Islet precursor cell (in vitro differentiated cells): ENCODE results near the gene ITPRID1.

Experiments used
- DNase-seq: peaks from one replicate; pipeline ENCODE4 v3.0.0-alpha.2; 2018

ITPRID1 gene

DNA sequence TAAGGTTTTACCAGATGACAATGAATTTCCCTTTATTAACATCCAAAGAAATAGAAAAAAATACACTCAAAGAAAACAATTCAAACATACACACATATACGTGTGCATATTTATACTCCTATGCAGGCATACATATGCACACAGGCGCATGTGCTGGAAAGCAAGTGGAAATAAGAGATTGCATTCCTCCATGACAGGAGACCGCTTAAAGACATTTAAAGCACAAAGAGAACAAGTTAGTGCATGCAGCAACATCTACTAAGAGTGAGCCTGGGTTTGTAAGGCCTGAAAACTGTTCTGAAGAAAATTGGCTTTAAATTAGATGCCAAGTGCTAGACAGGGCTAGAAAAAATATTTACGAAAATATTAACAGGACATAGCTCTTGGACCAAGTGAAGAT is 133.1 kb downstream of the ITPRID1 start:
- no peak for DNase-seq

DNA sequence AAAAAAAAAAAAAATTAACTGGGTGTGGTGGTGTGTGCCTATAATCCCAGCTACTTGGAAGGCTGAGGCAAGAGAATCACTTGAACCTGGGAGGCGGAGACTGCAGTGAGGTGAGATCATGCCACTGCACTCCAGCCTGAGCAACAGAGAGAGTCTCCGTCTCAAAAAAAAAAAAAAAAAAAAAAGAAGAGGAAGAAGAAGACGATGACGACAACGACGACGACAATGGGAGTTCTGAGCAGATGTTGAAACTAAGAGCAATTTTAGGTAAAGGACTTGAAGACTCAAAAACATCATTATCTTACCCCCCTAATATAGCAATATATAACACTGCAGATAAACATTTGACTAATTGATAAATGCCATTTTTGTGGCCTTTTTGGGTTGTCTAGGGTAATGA is 133.6 kb downstream of the ITPRID1 start:
- DNase-seq = no peak

DNA sequence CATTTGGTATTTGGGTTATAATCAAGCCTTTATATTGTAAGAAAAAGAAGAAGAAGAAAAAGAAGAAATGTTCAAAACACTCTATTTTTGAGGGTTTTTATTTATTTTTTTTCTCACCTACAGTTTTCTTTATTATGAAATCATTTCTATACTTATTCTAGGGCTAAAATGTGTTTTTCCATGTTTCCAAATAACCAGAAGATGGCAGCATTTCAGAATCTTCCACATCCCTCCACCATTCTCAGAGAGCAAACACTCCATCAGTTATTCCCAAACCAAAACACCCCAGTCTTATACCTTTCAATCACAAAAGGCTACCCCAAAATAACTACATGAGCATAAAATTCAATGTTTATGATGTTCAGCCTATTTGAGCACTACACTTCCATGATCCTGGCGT is 134.4 kb downstream of the ITPRID1 start:
- no peak for DNase-seq

GRCh38 chr7:31648880-31649279 is 135.0 kb downstream of the ITPRID1 start:
- no peak for DNase-seq

DNA sequence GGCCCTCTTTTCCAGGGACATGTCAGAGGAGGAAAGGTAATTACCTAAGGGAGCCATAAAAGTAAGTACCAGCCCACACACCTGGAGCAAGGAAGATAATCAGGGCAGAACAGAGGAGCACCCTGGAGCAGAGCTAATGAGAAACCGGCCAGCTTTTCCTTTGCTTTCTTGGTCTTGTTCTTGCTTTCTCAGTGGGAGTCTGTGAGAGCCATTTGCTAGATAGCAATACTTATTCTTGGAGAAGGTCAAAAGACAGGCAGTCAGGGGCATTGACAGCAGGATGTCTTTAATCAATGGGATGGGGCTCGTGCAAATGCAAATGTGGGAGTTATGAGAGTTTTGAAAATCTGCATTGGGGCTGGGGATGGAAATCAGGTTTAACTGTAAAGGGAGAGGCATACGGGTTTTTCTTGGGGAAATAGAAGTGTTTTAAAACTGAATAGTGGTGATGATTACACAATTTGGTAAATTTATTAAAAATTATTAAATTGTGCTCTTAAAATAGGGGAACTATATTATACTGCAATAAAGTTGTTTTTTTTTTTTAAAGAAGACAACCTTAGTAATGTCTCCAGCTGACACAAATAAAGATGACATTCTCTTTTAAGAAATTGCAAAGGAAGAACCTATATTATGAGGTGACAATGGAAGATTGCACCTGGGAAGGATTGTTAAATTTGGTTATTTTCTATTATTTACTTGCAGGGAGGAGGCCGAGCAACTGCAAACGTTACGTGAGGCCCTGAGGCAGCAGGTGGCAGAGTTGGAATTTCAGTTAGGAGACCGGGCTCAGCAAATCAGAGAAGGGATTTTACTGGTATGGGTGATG is 137.6 kb downstream of the ITPRID1 start:
- DNase-seq = no peak

- no peak for DNase-seq
Observed at GRCh38 chr7:31652063-31652326, 138.1 kb downstream of the ITPRID1 start.

DNA sequence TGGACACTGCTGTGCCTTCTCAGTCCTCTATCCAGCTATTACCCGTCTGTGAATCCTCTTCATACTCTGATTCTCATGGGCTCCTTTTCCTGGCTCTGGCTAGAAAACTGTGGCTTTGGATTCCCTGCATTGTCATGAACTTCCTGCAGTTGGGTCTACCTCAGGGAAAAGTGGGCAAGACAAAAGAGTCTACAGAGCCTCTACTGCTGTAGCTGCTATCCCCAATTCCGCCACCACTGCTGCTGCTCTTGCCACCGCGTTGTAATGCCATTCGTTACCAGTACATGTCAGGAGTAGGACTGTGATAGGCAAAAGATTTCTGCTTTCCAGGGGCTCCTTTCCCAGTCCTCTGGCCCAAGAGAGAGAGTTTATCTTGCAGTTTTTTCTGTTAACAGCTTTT is 149.2 kb downstream of the ITPRID1 start:
- peak; percentile 63 for DNase-seq

DNA sequence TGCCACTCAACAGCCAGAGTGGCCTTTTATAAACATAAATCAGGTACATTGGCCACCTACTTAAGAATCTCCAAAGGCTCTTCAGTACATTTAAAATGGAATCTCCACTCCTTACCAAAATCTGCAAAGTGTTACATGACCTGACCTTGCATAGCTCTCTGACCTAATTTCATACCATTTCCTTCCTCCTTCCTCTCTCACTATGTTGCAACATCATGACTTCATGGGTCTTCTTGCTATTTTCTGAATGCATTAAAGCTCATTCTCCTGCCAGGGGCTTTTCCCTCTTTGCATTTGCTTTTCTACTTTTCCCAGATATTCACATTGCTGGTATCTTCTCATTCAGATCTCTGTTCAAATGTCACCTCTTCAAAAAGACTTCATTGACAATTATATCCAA is 151.0 kb downstream of the ITPRID1 start:
- no peak for DNase-seq

DNA sequence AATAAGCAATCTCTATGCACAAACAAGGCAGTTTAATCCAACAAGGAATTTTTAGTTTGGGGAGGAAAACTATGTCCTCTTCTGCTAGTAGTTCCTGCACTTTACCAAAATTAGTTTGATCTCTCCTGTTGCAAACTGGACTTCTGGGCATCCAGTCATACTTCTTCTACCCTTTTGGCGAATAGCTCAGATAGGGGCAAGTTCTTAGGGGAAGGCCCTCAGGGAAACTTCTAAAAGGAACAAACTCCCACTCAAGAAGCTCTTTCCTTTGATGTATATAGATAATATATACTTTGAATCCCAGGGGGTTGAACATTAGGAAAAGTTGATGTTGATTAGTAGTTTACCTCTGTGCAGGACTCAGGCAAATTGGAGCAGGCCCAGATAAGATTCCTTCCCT is 151.7 kb downstream of the ITPRID1 start:
- DNase-seq = no peak

- DNase-seq = no peak
Observed at GRCh38 chr7:31669461-31669860, 155.6 kb downstream of the ITPRID1 start.

DNA sequence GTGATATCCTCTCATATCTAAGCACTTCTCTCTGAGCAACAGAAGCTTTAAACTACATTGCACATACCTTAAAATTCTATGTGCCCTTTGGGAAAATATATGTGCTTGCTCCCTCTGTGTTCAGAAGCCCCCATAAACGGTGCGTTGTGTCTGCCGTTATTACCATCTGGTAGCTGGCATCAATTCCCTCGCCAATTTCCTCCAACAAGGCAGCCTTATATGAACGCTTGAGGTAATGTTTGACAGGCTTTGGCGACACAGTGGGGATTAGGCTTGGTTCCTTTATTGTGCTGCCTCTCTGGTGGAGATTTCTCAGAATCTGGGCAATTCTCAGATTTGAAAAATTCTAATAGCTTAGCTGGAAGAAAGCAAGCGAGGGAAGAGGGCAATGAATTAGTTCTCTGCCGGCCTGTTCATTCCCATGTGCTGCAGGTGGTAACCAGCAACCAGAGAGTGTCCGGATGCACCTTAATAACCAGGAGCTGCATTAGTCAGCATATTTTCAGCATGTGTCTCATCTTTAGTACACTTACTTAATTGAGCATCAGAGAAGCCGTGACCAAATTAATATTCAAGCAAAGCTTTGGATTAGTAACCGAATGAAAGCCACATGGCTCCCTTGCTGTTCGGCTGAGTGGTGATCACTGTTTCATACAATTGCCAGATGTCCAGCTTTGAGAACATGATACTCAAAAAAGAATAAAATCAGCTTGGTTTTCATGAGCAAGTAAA is 165.8 kb downstream of the ITPRID1 start:
- no peak for DNase-seq

DNA sequence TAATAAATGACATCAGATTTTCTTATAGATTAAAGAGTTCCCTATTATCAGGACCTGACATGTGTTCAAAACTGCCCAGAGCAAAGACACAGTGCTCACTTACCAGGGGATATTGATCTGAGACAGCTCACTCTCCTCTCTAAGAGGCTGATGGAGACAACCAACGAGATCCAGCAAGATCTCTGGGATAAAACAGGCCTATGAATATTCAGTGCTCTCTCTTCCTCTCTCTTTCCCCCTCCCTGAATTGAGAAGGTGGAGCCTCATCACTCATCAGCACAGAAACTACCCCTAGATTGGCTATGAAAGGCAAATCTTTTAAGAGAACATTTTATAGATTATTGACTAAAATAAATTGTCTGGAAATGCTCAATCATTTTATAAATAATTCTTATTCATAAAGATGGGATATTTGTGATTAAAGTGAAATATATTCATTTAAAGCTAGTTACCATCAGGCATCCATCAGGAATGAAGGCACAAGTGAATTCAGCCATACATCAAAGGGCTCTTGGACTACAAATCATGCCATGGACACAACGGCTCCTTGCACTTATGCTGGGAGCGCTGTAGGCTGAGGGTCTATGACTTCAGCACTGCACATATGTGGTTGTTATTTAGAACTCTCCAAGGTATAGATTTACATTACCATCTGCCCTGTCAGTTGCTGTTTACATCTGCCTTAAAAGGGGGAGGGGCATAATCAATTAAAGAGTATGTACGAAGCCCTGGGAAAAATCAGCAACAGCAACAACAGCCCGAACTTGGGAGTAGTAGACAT is 169.7 kb downstream of the ITPRID1 start:
- no peak for DNase-seq

- no peak for DNase-seq
Observed at GRCh38 chr7:31687024-31687748, 173.3 kb downstream of the ITPRID1 start, which contains the start of gene PPP1R17. Gene PPP1R17, plus strand, starts transcription at chr7:31687215. Its CDS starts 5,227 bp downstream, at chr7:31692442.

GRCh38 chr7:31688372-31688771 is 174.5 kb downstream of the ITPRID1 start:
- DNase-seq = no peak

GRCh38 chr7:31688996-31689395 is 175.1 kb downstream of the ITPRID1 start:
- no peak for DNase-seq

DNA sequence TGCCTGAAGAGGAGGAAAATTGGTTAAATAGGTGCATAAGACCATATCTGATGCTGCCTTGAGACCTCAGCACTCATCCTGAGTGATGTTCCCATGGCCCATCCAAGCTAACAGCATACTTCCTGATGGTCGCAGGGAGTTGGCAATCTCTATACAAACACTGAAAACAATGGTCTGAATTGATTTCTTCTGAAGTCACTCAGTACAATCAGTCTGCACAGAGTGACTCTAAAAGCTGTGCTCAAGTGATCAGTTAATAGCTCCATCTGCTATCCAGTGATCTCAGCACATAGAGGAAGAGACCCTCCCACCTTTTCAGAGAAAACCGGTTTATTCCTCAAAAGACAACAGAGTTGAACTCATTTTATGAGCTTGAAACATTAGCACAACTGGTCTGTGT is 177.0 kb downstream of the ITPRID1 start:
- no peak for DNase-seq

- DNase-seq = no peak
Observed at GRCh38 chr7:31692451-31692850, 178.6 kb downstream of the ITPRID1 start.

GRCh38 chr7:31692871-31693270 is 179.0 kb downstream of the ITPRID1 start:
- DNase-seq = no peak

DNA sequence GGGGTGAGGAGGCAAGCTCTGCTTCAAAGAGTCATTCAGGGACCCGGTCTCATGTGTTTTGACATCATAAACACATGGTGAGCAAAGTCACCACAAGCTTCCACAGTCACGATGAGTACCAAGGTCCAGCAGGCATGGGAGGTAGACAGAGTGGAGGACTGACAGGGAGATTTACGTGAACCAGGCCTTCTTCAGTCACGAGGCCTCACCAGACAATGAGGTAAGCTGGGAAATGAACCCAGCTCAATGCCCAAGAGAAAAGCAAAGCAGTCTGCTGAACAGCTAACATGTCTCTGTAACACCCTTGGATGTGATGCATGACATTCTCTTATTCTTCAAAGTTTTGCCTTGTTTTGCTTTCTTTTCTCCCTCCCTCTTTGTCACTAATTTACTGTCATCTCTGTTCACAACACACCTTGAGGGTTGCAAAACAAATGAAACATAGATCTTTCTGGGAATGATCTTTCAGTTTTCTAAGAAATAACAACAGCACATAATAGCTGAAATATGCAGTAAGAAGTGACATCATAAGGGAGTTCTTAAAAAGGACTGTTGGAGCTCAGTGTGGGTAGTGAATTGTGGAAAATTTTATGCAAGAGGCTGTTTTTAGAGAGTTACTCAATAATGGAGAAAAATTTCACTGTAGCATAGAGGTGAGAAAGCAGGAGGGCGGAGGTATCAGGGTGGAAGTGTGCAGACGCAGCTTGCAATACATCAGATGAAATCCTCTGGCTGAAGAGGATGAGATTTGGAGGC is 182.1 kb downstream of the ITPRID1 start:
- no peak for DNase-seq

DNA sequence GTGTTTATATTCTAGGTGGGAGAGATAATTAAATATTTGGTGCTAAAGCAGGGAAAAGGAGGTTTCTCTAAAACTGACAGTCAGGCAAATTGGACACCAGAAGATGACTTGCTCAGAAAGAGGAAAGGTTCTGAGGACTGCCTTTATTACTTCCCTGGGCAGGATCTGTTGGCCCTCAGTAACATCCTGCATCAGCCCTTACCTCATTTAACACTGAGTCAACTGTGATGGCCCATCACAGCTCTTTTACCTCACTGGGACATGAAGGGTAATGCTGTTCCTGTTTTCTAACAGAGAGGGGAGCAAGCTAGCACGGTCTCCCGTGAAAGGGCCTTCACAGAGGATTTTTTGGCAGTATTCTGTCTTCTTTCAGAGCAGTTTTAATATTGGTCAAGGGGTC is 185.2 kb downstream of the ITPRID1 start:
- DNase-seq = no peak

DNA sequence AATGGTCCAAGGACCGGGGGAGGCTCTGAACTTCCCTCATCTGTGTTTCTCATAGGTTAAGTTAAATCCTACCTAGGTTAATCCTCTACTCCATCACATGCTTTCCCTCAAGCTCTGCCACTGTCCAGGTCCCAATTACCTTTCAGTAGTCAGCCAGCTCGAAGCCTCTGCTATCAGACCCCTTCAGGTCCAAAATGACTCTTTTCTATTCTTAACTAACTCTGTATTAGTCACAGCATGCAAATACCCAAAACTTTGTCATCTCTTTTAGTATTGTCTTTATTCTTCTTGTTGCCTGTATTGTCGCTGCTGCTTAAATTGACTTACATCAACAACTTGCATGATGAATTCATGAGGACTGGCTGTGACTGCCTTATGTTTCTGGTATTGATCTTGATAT is 188.5 kb downstream of the ITPRID1 start:
- DNase-seq = no peak

GRCh38 chr7:31705377-31705776 is 191.5 kb downstream of the ITPRID1 start:
- no peak for DNase-seq
